HS-27A (cell line): ENCODE data around the gene SPO11.

ENCODE experiments used
- DNase-seq: peaks from one replicate; pipeline ENCODE4 v3.0.0-alpha.2; 2012; ENCODE audit warnings: low read depth, missing footprints

SPO11 gene

DNA sequence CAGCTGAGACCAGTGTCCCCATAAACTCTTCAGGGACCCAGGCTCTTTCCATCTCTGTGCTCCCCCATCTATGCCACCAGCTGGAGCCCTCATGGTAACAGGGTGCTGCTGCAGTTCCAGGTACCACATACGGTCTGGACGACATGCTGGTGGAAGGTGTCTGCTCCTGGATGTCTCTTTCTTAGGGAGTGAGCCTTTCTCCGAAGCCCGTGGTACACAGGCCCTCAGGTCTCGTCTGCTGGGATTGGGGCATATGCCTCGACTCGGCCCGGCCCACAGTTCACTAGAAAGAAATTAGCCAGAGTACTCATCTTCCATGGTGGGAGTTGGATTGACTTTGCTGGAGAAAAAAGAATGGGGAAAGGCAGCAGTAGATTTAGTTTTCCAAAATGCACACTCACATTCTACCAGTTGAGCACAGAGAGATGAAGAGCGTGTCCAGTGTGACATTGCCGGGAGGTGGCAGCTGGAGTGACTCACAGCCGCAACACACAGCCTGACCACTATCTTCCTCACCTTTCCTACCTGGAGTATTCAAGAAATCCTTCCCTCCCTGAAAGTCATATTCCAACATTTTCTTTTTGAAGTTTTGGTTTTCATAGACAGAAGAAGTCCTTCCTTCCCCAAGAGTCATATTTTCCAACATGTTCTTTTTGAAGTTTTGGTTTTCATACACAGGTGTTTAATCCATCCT lies 18.6 kb upstream of the SPO11 start:
- no peak for DNase-seq

DNA sequence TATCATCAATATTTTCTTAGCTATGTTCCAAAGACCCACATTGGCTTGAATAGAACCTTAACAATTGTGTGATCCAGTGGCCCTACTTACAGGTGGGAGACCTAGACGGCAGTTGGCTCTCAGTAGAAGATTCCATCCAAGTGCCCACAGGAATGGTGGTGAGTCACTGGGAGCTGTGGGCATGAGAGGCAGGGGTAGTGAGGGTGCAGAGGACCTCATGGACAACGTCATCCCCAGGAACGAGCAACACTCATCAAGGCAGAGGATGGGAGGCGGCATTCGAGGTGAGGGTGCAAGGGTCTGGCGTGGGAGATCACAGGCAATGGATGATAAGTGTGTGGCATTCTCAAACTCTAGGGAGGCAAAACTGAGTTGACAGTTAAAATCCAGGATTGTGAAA lies 17.5 kb upstream of the SPO11 start:
- DNase-seq = no peak

DNA sequence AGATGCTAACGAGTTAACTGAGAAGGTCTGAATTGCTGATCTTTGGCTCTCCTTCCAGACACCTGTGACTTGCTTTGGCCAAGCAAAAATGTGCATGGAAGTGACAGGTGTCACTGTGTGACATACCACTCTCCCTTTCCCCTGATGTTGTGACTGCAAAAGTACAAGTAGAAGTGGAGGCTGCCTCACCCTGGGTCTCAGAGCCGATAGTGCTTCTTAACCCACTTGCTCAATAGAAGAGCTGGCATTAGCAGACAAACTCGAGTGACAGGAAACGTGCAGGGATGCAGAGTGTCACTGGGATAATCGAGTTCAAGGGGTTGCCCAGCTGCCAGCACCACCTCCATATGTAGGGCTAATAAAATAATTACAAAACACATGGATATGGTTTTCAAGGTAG lies 16.4 kb upstream of the SPO11 start:
- no peak for DNase-seq

DNA sequence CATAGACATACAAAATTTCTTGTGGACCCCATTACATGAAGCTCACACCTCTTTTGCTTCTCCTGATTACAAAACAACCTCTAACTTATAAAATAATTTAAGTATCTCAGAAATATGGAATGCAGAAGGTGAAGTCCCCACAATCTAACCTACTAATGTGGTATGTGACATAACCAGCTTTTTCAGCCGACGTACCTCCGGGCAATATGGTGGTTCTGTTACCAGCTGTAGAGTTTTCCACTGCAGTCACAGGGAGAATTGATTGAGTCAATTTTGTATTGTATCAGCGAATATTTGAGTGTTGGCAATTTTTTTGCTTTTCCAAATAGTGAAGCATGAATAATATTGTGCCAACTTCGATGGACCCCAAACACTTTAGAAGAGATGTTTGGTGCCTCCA lies 15.7 kb upstream of the SPO11 start:
- no peak for DNase-seq

DNA sequence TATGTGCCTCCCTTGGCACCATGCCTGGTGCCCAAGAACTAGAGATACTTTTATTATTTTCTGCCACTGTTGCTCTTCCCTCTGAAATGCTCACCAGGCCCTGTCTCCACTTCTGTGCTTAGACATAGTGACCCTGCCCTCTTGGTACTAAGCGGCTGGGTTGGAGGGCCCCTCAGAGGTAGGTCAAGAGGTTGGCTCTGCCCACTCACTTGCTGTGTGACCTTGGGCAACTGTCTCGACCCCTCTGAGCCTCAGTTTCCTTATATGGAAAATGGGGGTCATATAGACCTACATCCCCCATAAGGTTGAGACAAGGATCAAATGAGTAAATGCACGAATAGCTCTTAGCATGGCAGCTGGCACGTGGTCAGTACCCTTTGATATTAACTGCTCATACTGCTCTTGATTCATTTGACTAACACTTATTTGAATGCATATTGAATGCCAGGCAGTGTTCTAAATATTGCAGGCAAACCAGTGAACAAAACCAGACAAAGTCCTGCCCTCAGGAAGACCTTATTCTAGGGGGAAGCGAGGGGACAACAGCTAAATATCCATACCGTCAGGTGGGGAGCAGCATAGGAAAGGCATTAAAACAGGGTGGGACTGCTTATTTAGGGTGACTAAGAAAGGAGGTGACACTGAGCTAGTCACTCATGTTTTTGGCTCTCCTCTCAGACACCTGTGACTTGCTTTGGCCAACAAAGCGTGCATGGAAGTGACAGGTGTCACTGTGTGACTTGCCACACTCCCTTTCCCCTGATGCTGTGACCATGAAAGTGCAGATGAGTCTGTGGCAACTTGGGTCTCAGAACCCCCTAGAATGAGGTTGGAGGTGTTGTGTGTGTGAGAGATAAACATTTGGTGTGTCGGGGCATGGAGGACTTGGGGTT lies 14.3 kb upstream of the SPO11 start:
- DNase-seq = no peak

DNA sequence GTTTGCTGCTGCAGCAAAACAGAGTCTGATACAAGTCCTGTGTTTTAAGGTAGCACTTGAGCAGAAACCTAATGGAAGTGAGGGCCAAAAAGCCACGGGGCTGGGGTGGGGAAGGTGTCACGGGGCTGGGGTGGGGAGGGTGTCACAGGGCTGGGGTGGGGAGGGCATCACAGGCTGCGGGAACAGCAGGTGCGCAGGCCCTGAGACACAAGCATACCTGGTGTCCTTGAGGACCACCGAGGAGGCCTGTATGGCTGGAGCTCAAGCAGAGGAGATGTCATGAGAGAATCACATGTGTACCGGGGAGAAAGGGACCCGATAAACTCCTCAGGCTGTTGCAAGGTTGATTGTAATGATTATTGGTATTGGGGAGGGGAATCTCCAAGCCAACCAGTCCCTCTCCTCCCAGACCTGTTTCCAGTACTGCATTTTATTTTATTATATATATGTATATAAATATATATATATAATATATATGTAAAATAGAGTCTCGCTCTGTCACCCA lies 13.6 kb upstream of the SPO11 start:
- no peak for DNase-seq

DNA sequence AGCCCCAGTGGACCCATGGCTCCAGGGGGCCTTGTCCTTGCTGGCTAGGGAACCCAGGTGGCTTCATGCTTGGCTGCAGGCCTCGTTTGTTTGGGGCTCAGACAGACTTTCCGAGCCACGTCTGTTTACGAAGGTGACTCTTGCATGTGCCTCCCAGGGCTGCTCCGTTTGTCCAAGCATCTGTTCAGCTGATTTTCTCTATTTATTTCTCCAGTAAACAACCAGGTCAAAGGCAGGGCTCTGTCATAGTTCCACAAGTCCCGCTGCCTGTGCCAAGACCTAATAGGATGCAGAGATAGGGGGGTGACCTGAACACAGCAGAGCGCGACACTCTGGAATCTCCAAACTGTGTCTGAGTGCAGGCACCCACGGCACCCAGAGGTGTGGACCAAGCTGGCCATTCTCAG lies 12.8 kb upstream of the SPO11 start:
- no peak for DNase-seq

DNA sequence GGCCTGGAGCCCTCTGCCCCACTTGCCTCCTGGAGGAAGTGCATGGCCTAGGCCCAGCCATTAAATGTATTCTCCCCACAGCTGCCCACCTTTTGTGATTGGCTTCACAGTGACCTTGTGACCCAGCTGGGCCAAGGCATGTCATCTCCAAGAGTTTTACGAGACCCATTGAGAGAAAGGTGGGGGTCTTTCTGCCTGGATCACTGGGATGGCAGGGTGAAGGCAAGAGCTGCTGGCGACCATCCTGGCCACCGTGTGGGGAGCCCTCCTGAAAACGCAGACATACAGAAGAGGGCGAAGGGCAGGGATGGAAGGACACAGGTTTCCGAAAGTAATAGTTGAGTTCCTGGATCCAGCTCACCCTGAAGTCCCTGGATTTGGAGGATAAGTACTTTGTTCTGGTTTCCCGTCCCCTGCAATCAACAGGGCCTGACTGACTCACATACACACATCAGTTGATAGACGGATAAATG lies 12.3 kb upstream of the SPO11 start:
- DNase-seq = no peak

DNA sequence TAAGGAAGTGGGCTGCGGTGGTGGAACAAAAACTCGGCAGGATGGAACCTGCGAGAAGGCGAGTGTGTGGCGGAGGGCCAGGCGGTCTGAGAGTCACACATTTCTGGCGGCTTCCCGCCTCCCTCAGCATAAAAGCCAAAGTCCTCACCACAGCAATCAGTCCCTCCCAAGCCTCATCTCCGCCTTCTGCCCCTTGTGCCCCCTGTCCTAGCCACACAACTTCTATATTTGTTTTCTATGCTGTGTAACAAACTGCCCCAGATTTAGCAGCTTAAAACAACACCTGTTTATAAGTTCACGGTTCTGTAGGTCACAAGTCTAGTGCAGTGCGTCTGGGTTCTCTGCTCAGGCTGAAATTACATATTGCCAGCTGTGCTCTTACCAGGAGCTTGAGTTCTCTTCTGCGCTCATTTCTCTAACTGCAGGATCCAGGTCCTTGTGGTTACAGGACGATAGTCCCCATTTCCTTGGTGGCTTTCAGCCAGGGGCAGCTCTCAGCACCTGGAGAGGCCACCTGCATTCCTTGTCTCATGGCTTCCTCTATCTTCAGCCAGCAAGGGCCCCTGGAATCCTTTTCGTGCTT lies 11.7 kb upstream of the SPO11 start:
- DNase-seq = no peak

DNA sequence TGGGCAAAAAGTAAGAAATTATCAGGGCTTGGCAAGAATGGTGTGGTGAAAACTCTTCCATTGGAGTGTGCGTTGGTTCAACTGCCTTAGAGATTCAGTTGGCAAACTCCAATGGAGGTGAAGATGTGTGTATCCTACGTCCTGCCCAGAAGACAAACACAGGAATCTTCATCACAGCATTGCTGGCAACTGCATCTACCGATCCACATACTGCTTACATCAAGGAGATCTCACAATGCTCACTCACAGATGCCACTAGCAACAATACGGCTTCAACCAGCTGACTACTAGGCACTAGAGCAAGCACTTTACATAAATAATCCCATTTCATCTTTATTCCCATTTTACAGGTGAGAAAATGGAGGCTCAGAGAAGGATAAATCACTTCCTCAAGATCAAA lies 10.0 kb upstream of the SPO11 start:
- no peak for DNase-seq

DNA sequence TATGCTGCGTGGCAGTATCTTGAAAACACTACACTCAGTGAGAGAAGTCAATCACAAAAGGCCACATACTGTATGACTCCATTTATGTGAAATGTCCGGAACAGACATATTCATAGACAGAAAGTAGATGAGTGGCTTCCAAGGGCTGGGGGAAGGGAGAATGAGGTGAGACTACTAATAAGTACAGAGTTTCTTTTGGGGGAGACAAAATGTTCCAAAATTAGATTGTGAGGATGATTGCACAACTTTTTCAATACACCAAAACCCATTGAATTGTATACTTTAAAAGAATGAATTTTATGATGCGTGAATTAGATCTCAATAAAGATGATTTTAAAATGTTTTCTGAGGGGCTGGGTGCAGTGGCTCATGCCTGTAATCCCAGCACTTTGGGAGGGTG lies 9.2 kb upstream of the SPO11 start:
- DNase-seq = no peak

DNA sequence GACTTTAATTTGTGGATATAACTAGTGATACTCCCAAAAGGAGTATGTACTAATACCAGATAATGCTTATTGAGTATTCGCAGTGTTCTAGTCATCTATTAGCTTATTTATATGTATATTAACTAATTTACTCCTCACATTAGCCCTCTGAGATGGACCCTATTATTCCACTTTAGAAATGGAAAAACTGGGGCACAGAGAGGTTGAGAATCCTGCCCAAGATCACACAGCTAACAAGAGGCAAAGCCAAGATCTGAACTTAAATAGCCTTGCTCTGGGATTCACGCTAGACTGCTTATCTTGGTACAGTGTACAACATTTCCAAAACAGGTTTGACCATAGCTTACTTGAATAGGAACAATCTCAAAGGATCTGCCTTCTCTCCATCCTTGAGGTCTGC lies 8.5 kb upstream of the SPO11 start:
- DNase-seq = no peak

DNA sequence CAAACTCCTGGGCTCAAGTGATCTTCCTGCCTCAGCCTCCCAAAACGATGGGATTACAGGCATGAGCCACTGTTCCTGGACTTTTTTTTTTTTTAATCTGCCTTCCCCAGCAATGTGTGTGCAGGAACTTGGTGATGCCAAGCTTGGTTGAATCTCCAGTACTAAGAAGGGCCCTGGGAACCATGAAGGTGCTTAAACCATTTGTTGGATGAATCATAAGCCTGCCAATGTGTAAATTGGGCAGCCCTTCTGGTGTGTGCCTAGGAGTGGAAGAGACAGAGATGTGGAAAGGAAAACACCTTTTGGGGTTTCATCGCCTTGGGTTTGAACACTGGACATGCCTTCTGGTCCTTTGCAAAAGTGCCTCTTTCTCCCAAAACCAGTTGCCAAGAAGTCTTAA lies 7.1 kb upstream of the SPO11 start:
- DNase-seq = no peak

DNA sequence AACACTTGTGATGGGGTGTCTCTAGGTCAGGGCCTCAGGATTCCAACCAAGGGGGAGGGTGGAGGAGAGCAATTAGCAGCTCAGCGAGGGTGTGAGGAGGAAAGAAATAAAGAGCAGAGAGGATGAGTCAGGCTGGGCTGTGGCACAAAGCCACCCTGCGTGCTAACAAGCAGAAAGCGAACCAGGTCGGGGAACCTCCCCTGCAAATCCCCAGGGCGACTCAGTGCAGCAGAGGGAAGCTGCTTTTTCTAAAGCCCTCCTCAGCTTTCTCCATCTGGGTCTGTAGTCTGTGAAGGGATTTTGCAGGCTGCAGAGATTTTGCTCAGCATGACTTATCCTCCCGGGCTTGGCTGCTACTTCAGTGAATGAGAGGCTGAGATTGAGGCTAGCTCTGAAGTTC lies 6.6 kb upstream of the SPO11 start:
- DNase-seq = no peak

DNA sequence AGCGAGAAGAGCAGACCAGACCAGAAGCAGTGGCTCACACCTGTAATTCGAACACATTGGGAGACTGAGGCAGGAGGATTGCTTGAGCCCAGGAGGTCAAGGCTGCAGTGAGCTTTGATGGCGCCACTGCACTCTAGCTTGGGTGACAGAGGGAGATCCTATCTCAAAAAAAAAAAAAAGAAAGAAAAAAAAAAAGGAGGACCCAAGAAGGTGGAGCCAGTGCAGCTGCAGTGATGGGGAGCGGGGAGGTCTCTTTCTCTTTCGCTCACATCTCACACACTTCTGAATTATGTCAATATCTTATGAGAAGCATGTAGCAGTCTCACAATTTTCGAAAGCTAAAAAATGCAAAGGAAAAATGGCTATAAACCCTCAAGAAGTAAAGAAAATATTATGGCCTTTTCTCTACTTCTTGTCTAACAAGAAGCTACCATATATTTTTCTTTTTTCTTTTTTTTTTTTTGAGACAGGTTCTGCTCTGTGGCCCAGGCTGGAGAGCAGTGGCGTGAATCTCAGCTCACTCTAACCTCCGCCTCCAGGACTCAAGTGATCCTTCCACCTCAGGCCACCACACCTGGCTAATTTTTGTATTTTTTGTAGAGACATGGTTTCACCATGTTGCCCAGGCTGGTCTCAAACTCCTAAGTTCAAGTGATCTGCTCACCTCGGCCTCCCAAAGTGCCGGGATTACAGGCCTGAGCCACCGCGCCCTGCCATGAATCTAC lies 3.8 kb upstream of the SPO11 start:
- DNase-seq = no peak

DNA sequence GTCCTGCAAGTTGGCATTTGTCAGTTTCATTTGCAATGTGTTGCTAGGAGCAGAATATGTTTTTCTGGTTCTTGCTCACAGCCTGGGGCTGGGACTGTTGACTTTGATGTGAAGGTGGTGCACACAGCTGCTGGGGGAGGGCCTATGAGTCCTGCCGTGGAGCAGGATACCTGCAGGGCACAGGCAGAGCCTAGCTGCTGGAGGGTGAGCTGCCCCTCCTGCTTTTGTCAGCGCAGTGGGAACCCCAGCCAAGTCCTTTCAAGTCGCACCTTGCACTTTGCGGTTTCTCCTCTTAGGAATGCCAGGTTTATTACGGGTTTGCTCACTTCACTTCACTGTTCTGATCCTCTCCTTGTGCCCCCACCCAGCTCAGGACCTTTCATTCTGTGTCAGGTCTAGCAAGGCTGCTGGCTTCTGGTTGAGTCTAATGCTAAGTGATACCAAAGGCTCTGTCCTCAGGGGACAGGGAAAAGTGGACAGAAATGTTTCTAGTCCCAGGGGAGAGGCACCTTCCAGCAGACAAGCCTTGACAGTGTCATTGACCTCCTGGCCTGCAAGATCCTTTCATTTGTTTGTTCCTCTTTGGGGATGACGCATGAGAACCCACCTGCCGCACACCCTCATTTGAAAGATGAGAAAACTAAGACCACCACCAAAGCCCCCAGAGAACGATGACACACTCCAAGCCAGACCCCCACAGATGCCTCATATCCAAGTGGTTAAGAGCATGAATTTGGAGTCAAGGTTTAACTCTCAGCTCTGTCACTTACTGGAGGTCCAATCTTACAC lies 2.7 kb upstream of the SPO11 start:
- DNase-seq = no peak

DNA sequence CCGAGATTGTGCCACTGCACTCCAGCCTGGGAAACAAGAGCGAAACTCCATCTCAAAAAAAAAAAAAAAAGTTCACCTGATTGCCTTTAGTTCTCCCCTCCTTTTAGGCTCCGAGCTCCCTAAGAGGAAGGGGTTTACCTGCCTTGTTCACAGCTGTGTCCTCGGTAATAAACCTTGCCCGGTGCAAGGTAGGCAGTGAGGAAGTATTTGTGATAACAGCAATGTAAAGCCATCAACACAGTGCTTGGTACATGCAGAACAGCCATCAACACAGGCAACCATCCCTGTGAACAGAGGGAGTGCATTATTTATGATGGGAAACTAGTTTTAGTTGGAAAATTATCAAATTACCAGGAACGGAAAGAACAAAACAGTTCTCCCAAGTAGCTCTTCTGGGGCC lies 1.8 kb upstream of the SPO11 start:
- DNase-seq = no peak

DNA sequence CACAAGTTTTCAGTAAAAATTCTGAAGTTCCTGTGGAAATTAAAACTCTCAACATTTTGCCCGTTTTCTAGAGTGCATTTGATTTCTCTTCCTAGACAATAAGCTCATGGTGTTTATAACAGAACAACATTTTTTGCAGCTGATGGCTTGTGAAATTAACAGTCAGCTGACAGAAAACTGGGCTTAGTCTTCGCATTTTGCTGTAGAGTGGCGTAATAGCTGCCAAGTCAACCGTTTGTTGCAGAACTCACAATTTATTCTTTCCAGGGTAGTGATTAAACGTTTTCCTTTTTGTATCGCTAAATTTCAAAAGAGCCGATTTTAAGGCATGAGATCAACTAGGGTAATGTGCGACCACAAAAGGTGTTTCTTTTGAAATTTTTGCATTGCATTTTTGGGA lies 1.4 kb downstream of the SPO11 start:
- no peak for DNase-seq

DNA sequence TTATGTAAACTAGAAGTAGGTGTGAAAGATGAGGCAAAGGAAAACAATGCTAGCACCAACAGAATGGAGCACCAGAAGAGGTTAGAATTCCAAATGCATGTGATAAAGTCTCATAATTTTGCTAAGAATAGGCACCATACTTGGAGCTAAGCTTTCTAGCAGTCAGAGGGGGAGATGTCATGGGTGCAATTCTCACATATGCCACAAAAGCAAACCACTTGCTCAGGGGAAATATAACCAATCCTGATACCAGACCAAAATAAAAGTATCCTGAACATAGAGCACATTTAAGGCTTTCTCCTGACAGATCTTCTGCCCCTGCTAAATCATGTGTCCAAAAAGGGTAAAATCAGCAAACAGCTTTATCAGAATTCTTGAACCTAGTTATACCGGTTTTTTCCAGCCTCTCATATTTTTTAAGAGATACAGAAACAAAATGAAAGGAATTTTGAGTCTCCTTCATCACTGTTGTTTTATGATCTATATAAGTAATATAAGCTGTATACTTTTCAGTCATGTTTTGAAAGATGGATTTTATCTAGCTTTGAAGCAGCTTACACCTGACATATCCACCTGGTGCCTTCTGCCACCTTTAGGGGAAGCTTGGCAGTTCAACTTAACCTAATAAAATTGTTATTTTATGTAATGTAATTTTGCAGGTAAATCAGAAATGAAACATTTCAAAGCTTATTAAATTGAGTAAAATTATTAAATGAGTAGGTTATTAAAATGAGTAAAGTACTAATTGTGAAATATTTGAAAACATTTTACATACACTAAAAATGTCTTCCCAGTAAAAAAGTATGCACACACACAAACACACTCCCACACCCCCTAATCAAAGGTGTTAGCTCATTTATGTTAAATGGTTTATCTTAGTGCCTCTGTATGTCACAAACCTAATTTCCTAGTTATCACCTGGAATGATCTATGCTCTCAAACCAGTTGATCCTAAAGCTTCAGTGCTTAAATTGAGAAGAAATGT lies 2.8 kb downstream of the SPO11 start:
- no peak for DNase-seq

DNA sequence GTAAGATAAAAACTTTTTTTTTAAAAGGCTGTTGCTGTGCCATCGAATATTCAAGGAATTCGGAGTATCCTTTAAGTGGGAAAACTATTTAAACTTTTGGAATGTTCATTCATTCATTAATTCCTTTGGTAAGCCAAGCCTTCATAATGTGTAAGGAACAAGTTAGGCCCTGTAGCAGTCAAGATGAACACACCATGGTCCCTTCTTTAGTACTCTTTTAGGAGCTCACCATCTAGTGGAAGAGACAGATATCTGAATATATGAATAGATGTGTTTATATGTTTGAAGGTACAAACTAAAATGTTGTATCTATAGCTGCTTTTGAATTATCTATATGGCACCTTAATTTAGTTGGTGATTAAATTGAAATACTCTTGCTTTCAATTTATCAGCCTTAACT lies 5.8 kb downstream of the SPO11 start:
- DNase-seq = no peak
